Thymus (tissue), 11 donors: Measurements from ENCODE around the gene QRFPR. TPM values are rescaled to one million over a fixed set of nuclear protein-coding genes. Genes with fewer than 3 reads are reported as not detected.

Experiments
- DNase-seq, 9 donors: peaks; one replicate each; pipeline ENCODE4 v3.0.0-alpha.2; 2013; ENCODE audit warnings: low spot score in 9 of 9, low read depth in 6 of 9, missing footprints in 1 of 9
- H3K27ac ChIP-seq, 2 donors: one replicate each; pipeline ENCODE4 v1.5.1; 2013; ENCODE audit warnings: control low read depth in 1 of 2, low read depth in 1 of 2, low read length in 1 of 2, mild to moderate bottlenecking in 1 of 2, moderate library complexity in 1 of 2
- H3K27me3 ChIP-seq, 2 donors: one replicate each; pipeline ENCODE4 v1.5.1; 2013; ENCODE audit warnings: low read length in 1 of 2; ENCODE audit not compliant: control insufficient read depth in 2 of 2, insufficient read depth in 1 of 2
- H3K36me3 ChIP-seq, 2 donors: one replicate each; pipeline ENCODE4 v1.5.1; 2013; ENCODE audit warnings: low read length in 1 of 2, mild to moderate bottlenecking in 1 of 2, moderate library complexity in 1 of 2; ENCODE audit not compliant: control insufficient read depth in 2 of 2, insufficient read depth in 2 of 2
- H3K4me1 ChIP-seq, 2 donors: one replicate each; pipeline ENCODE4 v1.5.1; 2013; ENCODE audit warnings: low read length in 2 of 2; ENCODE audit not compliant: control insufficient read depth in 2 of 2, insufficient read depth in 2 of 2
- H3K4me3 ChIP-seq, 2 donors: one replicate each; pipeline ENCODE4 v1.5.1; 2013; ENCODE audit warnings: low read length in 2 of 2, control low read depth in 1 of 2, mild to moderate bottlenecking in 1 of 2
- H3K9me3 ChIP-seq, 2 donors: one replicate each; pipeline ENCODE4 v1.5.1; 2013; ENCODE audit warnings: low read length in 1 of 2, mild to moderate bottlenecking in 1 of 2; ENCODE audit not compliant: control insufficient read depth in 2 of 2, insufficient read depth in 1 of 2
- WGBS: extraction: QIAGEN DNeasy Blood & Tissue Kit; methylation state at CpG from one replicate; pipeline ENCODE4 v1.1.7; 2013; 5-methylcytosine and 5-hydroxymethylcytosine counted together
- polyA plus RNA-seq: library from polyadenylated mRNA; stranded (reverse); fragments of 200-250 nt; gene quantifications from one replicate; pipeline ENCODE4 v1.2.3, GENCODE V29; 2013
- total RNA-seq: library from RNA; stranded (reverse); fragments of 120-200 nt; gene quantifications from one replicate; pipeline ENCODE4 v1.2.4, GENCODE V29; 2013
- donor health status: healthy.

Gene QRFPR
- total and polyA plus RNA-seq, 2 donors, result 0.09 to 0.24 TPM

- Histone ChIP-seq H3K4me1 (no peaks in the 10 kb centered on the region), H3K36me3 (no peaks in the 10 kb centered on the region), H3K27me3 (no peaks in the 10 kb centered on the region), H3K9me3 (no peaks in the 10 kb centered on the region), H3K4me3 (no peak overlapping the region), H3K27ac (no peak overlapping the region)
- WGBS, result 86% methylated on average over 2 of the region's 2 CpGs
- DNase-seq, result no peak
These were observed 9.5 kb upstream of the QRFPR start for GRCh38 chr4:121390335-121390734.

- no peak overlapping the region for H3K4me3 ChIP-seq
- no peak for DNase-seq
- no peak overlapping the region for H3K27ac ChIP-seq
- H3K9me3 ChIP-seq, result peaks cover 0 to 6% of the 10 kb centered on the region in 2 donors
- H3K4me1 ChIP-seq, result no peaks in the 10 kb centered on the region
- WGBS, result 91% methylated on average over 3 of the region's 3 CpGs
- H3K27me3 ChIP-seq, result peaks cover 30 to 42% of the 10 kb centered on the region in 2 donors
- no peaks in the 10 kb centered on the region for H3K36me3 ChIP-seq
These were observed 1.5 kb downstream of the QRFPR start for GRCh38 chr4:121379276-121379675.

- no peak overlapping the region for H3K27ac ChIP-seq
- H3K9me3 ChIP-seq, result peaks cover 0 to 6% of the 10 kb centered on the region in 2 donors
- peaks cover 30 to 42% of the 10 kb centered on the region in 2 donors for H3K27me3 ChIP-seq
- H3K4me3 ChIP-seq, result no peak overlapping the region
- H3K4me1 ChIP-seq, result no peaks in the 10 kb centered on the region
- DNase-seq, result no peak
- no peaks in the 10 kb centered on the region for H3K36me3 ChIP-seq
- WGBS, result 83% methylated on average over 2 of the region's 2 CpGs
These were observed 3.7 kb downstream of the QRFPR start for GRCh38 chr4:121377076-121377475.

GRCh38 chr4:121376556-121376955 lies 4.3 kb downstream of the QRFPR start:
- no peaks in the 10 kb centered on the region for H3K36me3 ChIP-seq
- peaks cover 0 to 6% of the 10 kb centered on the region in 2 donors for H3K9me3 ChIP-seq
- H3K27ac ChIP-seq, result no peak overlapping the region
- 92% methylated on average over 2 of the region's 2 CpGs for WGBS
- H3K4me1 ChIP-seq, result no peaks in the 10 kb centered on the region
- no peak overlapping the region for H3K4me3 ChIP-seq
- DNase-seq, result no peak
- peaks cover 26 to 37% of the 10 kb centered on the region in 2 donors for H3K27me3 ChIP-seq

- Histone ChIP-seq H3K27me3 (peaks cover 21 to 33% of the 10 kb centered on the region in 2 donors), H3K36me3 (no peaks in the 10 kb centered on the region), H3K27ac (no peak overlapping the region), H3K9me3 (peaks cover 0 to 6% of the 10 kb centered on the region in 2 donors), H3K4me1 (no peaks in the 10 kb centered on the region), H3K4me3 (no peak overlapping the region)
- no peak for DNase-seq
- WGBS, result 75% methylated on average over 1 of the region's 1 CpG
These were observed 4.7 kb downstream of the QRFPR start for GRCh38 chr4:121376097-121376496.

GRCh38 chr4:121375262-121375661 lies 5.6 kb downstream of the QRFPR start:
- H3K27me3 ChIP-seq, result peaks cover 13 to 24% of the 10 kb centered on the region in 2 donors
- H3K36me3 ChIP-seq, result no peaks in the 10 kb centered on the region
- no peak for DNase-seq
- no peak overlapping the region for H3K4me3 ChIP-seq
- H3K9me3 ChIP-seq, result peaks cover 0 to 3% of the 10 kb centered on the region in 2 donors
- no peaks in the 10 kb centered on the region for H3K4me1 ChIP-seq
- no peak overlapping the region for H3K27ac ChIP-seq

- 96% methylated on average over 6 of the region's 6 CpGs for WGBS
- Histone ChIP-seq H3K27ac (no peak overlapping the region), H3K4me3 (no peak overlapping the region), H3K27me3 (peaks cover 4 to 10% of the 10 kb centered on the region in 2 donors), H3K9me3 (no peaks in the 10 kb centered on the region), H3K36me3 (no peaks in the 10 kb centered on the region), H3K4me1 (no peaks in the 10 kb centered on the region)
- DNase-seq, result no peak
These were observed 7.0 kb downstream of the QRFPR start for GRCh38 chr4:121373841-121374240.

- H3K27me3 ChIP-seq, result no peaks in the 10 kb centered on the region
- no peaks in the 10 kb centered on the region for H3K9me3 ChIP-seq
- H3K36me3 ChIP-seq, result no peaks in the 10 kb centered on the region
- H3K4me3 ChIP-seq, result no peak overlapping the region
- H3K27ac ChIP-seq, result no peak overlapping the region
- WGBS, result 95% methylated on average over 1 of the region's 1 CpG
- DNase-seq, result peak in 4 of 9 donors; percentile 3 to 28 (median 9)
- H3K4me1 ChIP-seq, result no peaks in the 10 kb centered on the region
These were observed 10.0 kb downstream of the QRFPR start for GRCh38 chr4:121370729-121371325.

- Histone ChIP-seq H3K36me3 (no peaks in the 10 kb centered on the region), H3K9me3 (no peaks in the 10 kb centered on the region), H3K27me3 (no peaks in the 10 kb centered on the region), H3K27ac (no peak overlapping the region), H3K4me1 (no peaks in the 10 kb centered on the region), H3K4me3 (no peak overlapping the region)
- no peak for DNase-seq
- WGBS, result 97% methylated on average over 1 of the region's 1 CpG
These were observed 20.3 kb downstream of the QRFPR start for GRCh38 chr4:121360495-121360894.
